ENCODE results near the gene ETF1.

- TF ChIP-seq CTCF (conservative IDR thresholded peaks at IDR 0.05; ENCODE audit: low read depth, low read length) (no peak), EZH2 (IDR thresholded peaks at IDR 0.05; ENCODE audit: low read length, unreplicated experiment) (no peak), EZH2phosphoT487 (IDR thresholded peaks at IDR 0.05; ENCODE audit: borderline replicate concordance, low read length) (no peak)
Measured at GRCh38 chr5:138566792-138567191, 23.8 kb upstream of the ETF1 start.

Measured in PC-3 (cell line).